Astrocyte of the cerebellum (primary cell): ENCODE measurements around the gene HCAR3.
"Not testable (repeated sequence)": the region's sequence is repeated elsewhere in the genome, so short reads cannot be mapped to it uniquely, and the experiment has no call there.

Experiments
- DNase-seq: peaks from one replicate; pipeline ENCODE4 v3.0.0-alpha.2; 2011; ENCODE audit warnings: low read depth
- H3K4me3 ChIP-seq: 2 replicates; pipeline ENCODE4 v1.5.1; 2011; ENCODE audit warnings: mild to moderate bottlenecking, low read depth, low read length, moderate library complexity
- in situ Hi-C: cut with HindIII; loops from 2 replicates; pipeline ENCODE4 v1.10.0; 2017; ENCODE audit warnings: low sequenced_read_pairs
- TF ChIP-seq, protein P1 (sequence below): IDR thresholded peaks from 2 replicates; pipeline ENCODE4 v1.5.1; 2012; ENCODE audit warnings: low read length, low read depth, moderate library complexity, mild to moderate bottlenecking; ENCODE audit errors: missing control alignments

Gene HCAR3

DNA sequence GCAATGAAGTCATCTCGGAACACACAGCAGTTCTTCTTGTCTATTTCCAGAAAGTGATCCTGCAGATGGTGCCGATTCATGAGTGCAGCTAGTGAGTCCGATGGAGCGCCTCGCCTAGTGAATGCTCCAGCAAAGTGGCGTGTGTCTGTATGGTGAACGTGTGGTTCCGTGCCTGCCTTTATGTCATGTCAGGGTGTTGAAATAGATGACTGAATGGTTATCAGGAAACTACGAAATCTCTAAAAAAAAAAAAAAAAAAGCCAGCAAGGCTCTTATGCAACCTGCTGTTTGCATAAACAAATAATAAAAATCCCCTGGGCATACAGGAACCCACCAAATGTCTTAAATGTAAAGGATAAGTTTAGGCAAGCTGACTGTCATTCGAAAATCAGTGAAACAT, at the start of gene HCAR3:
HCAR3 (minus strand) TSS at position 154 of the 400 bp plus-strand sequence; CDS start at position 80, 74 bp downstream.
- in situ Hi-C loops, DNase-seq, H3K4me3 ChIP-seq: not testable (repeated sequence)

DNA sequence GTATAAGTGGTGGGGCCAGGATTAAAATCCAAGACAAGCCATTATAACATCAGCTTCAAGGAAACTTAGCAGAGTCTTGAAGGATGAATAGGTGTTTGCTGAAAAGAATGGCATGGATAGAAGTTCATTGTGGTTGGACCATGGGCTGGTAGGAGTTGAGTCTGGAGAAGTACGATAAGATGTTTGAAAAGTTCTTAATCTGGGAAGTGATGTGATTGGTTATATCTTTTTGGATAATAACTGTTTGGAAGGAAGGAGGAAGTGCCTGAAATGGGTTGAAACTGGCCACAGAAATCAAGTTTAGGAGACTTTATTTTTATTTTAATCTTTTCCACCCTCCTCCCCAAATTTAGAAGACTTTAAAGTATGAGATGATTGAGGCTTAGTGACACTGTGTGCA, 41.0 kb upstream of the HCAR3 start:
- in situ Hi-C loops = no loop called here
- TF ChIP-seq, protein P1, sequence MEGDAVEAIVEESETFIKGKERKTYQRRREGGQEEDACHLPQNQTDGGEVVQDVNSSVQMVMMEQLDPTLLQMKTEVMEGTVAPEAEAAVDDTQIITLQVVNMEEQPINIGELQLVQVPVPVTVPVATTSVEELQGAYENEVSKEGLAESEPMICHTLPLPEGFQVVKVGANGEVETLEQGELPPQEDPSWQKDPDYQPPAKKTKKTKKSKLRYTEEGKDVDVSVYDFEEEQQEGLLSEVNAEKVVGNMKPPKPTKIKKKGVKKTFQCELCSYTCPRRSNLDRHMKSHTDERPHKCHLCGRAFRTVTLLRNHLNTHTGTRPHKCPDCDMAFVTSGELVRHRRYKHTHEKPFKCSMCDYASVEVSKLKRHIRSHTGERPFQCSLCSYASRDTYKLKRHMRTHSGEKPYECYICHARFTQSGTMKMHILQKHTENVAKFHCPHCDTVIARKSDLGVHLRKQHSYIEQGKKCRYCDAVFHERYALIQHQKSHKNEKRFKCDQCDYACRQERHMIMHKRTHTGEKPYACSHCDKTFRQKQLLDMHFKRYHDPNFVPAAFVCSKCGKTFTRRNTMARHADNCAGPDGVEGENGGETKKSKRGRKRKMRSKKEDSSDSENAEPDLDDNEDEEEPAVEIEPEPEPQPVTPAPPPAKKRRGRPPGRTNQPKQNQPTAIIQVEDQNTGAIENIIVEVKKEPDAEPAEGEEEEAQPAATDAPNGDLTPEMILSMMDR = no peak
- no peak for DNase-seq
- H3K4me3 ChIP-seq = no peak overlapping the region

DNA sequence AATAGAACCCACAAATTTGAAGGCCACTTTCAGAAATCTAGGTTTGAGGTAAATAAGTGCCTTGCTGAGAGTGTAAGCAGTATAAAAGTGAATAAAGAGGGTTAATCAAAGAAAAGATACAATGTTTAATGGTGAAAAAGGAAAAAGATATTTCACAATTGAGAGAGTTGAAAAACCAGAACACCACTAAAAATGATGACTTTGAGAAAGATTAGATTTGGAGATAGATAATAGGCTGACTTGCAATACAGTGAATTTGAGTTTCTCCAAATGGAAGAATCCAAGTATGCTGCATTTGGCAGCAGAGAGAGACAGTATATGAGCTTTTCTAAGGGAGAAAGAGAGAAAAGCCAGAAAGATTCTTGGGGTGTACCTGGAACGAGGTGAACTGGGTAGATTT, 38.2 kb upstream of the HCAR3 start:
- TF ChIP-seq, protein P1 = no peak
- in situ Hi-C loops = no loop called here
- no peak for DNase-seq
- no peak overlapping the region for H3K4me3 ChIP-seq

DNA sequence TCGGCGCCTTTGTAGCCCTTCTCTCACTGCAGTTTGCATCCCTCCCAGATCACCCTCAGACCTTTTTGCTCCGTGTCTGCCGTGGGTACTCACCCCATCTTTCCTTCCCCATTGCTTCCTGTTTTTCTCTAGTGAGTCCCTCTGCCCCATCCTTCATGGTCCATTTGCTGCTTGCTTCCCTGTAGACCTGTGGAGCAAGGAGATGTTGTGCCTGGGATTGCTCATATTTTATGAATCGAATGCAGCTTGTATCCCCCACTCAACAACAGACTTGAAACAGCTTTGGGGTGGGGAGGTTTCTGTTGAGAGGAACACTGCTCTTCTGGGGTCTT, 36.7 kb upstream of the HCAR3 start:
- TF ChIP-seq, protein P1 = no peak
- in situ Hi-C loops = no loop called here
- peak overlapping the region; percentile 96 for H3K4me3 ChIP-seq
- DNase-seq = no peak

DNA sequence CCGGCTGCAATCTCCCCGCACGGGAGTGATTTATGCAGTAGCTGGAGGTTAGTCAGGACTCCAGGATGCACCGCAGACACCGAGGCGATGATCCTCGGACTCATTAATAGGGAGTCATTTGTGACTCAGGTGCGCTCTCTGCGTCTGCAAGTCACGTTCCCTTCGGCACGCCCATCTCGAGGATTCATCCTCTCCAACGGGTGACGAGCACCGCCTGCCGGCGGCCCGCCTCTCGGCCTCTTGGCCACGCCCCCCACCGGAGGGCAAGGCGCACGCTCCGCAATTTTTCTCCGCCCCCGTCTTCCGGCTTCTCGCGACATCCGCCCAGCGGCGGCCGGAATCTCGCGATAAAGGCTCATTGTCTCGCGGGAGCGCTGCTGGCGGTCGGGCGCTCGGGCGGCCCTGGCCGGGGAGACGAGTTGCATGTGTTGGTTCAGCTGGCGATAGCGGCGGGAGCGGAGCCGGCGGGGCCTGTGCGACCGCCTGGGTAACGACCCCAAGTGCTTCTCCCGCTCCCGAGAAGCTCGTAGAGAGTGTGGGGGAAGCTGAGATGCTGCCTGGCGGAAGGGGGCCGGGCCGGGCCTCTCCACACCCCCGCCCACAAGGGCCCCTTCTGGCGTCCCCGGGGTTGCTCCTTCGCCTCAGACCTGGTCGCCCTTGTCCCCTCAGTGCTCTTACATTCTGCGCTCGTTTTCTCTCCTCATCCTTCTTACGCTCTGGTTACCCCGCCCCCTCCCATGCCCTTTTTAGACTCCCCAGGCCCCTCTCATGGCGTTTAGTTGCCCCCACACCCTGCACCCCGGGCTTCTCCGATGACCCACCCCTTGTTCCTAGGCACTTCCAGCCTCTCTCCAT, 36.1 kb upstream of the HCAR3 start, which contains the start of gene DENR:
DENR (plus strand) TSS at position 361 of the 855 bp plus-strand sequence. CDS start 878 bp downstream, outside the sequence.
- in situ Hi-C loops = no loop called here

DNA sequence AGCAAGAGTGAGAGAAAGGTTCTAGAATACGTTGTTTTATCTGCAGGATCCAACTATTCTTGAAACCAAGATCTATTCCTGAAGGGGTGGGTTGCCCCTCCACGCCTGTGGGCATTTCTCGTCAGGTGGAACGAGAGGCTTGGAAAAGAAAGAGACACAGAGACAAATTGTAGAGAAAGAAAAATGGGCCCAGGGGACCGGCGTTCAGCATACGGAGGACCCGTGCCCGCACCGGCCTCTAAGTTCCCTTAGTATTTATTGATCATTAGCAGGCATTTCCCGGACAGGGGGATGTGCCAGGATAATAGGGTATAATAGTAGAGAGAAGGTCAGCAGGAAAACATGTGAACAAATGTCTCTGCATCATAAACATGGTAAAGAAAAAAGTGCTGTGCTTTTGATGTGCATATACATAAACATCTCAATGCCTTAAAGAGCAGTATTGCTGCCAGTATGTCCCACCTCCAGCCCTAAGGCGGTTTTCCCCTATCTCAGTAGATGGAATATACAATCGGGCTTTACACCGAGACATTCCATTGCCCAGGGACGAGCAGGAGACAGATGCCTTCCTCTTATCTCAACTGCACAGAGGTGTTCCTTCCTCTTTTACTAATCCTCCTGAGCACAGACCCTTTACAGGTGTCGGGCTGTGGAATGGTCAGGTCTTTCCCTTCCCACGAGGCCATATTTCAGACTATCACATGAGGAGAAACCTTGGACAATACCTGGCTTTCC, 34.3 kb upstream of the HCAR3 start:
- in situ Hi-C loops = not testable (repeated sequence)

More for the DNA sequence above, 36.1 kb upstream of the HCAR3 start, which contains the start of gene DENR:
- DNase-seq = peak; percentile 90
- TF ChIP-seq, protein P1 = peak; percentile 96
- H3K4me3 ChIP-seq = peak within 1 kb of the TSS; percentile 96

DNA sequence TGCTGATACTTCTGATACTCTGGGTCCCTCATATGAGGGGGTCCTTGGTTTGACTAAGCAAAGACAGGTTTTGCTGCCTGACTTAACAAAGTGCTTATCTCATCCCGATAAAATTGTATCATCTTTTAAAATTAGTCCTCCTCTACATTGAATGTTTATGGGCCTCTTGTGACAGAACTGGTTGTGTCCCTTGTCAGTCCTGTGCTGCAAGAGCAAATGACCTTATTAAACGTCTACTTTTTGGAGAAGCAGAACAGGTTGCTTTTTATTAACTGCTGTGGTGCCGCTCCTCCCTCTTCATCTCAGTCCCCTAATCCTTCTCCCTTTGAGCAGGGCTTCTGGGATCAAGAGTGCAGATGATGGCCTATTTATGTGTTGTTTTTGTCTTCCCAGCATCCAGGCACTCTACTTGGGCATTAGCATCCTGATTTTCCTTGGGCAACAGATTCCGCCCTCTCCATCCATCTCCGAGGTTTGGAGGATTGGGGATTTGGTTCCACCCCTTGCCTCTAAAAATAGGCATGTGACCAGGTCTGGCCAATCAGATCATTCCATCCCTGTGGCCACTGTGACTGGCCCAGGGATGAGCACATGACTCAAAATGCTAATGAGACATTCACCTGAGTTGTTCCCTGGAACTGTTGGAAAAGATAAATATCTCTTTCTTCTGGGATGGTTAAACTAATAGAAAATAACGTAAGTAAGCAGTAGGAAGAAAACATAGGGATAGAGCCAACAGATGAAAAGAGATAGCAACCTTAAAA, 33.1 kb upstream of the HCAR3 start:
- no peak overlapping the region for H3K4me3 ChIP-seq
- no peak for DNase-seq
- in situ Hi-C loops = no loop called here
- TF ChIP-seq, protein P1 = no peak

More for the DNA sequence above, 34.3 kb upstream of the HCAR3 start:
- not testable (repeated sequence) for DNase-seq, H3K4me3 ChIP-seq
